ENCODE data around the gene TEX19.
A peak's percentile ranks its signal among the peaks of the same experiment; 100 is the strongest.

Gene TEX19, protein sequence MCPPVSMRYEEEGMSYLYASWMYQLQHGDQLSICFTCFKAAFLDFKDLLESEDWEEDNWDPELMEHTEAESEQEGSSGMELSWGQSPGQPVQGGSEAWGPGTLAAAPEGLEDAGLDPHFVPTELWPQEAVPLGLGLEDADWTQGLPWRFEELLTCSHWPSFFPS
- 0 to 0.14 reads per million in 2 donors for total RNA-seq

DNA sequence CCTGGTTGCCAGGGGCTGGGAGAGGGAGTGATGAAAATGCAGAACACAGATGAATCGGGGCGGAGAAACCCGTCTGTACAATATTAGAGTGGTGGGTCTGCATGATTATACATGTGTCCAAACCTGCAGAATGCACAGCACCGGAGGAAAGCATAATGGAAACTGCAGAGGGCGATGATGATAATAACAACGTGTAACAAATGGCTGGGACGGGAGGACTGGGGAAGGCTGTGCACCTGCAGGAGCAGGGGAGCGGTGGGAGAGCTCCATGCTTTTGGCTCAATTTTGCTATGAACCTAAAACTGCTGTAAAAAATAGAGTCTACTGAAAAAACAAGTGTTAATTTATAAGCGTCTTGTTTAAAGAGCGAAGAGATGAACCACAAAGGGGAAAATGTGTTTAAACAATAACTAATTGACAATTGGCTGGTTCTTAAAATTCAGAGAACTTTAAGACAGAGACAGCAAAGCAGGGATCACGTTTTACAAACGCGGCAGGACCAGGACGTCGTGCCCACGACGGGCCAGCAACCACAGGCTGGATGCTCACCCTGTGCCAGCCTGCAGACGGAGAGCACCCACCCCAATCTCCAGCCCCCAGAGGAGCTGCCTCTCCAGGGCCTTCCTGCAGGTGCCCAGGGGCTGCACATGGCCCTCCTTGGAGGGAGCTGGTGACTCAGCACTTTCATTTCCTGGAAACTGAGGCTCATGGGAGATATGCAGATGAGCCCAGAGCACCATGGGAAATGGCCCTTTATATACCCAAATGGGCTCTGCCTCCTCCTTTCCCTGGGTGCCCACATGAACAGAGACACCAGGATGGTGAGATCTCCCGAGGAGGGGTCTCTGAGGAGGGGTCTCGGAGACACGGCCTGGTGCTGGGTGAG is at the start of gene TEX19:
TSS of gene TEX19 (plus strand) at position 783 of the 886 bp plus-strand sequence. CDS start 2,904 bp downstream, outside the sequence.
- no peak for DNase-seq

- DNase-seq = no peak
These were observed 49.1 kb upstream of the TEX19 start for GRCh38 chr17:82309656-82310570.

GRCh38 chr17:82310877-82311276 is 48.2 kb upstream of the TEX19 start:
- no peak for DNase-seq

DNA sequence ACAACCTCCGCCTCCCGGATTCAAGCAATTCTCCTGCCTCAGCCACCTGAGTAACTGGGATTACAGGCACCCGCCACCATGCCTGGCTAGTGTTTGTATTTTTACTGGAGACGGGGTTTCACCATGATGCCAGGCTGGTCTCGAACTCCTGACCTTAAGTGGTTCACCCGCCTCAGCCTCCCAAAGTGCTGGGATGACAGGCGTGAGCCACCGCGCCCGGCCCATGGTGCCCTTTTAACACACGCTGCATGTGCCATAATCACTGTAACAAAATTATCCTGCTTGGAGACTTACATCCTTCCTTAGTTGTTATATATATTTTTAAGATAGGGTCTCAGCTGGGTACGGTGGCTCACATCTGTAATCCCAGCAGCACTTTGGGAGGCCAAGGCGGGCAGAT is 47.1 kb upstream of the TEX19 start:
- DNase-seq = no peak

- DNase-seq = no peak
These were observed 45.6 kb upstream of the TEX19 start for GRCh38 chr17:82313195-82314011.

DNA sequence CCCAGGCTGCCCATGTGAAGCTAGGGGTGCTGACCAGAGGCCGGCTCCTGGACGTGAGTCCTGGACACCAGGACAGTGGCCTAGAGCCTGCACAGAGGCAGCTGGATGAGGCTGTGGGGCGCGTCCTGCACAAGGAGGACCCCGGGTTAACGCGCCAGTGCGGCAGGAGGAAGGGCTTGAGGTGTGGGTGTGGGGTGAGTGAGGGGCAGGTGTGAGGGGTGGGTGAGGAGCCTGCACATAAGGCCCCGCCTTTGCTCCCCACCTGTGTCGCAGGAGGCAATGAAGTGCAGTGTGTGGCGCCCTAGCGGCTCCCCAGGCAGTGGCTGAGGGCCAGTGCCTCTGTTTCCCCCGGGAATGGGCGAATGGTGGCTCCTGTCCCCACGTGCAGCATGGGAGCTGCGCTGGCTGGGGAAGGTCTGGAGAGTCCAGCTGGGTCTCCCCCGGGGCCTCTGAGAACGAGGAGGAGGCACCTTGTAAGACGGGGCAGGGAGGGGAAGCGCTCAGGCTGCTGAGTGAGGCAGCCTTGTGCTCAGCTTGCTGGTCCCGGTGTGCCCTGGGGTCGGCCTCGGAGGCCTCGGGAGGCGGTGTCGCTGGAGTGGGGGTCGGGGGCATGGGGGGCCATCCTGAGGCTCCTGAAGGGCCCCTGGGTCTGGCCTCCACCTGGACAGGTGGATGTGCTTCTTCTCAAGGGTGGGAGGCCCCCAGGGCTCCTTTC is 44.9 kb upstream of the TEX19 start:
- DNase-seq = no peak

GRCh38 chr17:82314727-82315605 is 44.1 kb upstream of the TEX19 start:
- DNase-seq = no peak

- DNase-seq = peak; percentile 42
These were observed 43.2 kb upstream of the TEX19 start for GRCh38 chr17:82315703-82316358.

DNA sequence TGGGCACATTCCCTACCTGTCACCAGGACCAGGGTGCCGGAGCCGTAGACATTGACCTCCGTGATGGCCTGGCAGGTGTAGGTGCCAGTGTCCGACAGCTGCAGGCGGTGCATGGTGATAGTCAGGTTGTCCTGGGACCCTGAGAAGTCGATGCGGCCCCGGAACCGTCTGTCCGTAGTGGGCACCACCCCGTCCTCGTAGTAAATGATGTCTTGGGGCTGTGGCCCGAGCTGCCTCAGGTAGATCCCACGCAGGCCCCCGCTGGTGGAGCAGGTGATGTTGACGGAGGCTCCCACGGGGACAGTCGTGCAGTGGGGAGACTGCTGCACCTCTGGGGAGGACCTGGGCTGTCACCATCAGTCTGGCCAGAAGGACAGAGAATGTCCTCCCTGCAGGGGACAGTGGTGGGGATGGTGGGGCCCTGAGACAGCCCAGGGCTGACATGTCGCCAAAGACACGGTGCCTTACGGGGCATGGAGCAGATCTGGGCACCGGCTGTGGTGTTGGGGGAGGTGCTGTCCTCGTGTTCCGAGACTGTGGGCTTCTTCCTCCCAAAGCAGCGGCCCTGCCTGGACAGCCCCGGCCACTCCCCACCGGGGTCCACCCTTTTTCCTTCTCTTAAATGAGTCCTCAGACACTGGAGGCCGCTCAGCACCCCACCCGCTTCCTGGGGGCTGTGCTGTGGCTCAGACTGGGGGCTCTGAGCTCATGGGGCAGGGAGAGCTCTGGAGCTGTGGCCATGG is 42.2 kb upstream of the TEX19 start:
- DNase-seq = no peak

DNA sequence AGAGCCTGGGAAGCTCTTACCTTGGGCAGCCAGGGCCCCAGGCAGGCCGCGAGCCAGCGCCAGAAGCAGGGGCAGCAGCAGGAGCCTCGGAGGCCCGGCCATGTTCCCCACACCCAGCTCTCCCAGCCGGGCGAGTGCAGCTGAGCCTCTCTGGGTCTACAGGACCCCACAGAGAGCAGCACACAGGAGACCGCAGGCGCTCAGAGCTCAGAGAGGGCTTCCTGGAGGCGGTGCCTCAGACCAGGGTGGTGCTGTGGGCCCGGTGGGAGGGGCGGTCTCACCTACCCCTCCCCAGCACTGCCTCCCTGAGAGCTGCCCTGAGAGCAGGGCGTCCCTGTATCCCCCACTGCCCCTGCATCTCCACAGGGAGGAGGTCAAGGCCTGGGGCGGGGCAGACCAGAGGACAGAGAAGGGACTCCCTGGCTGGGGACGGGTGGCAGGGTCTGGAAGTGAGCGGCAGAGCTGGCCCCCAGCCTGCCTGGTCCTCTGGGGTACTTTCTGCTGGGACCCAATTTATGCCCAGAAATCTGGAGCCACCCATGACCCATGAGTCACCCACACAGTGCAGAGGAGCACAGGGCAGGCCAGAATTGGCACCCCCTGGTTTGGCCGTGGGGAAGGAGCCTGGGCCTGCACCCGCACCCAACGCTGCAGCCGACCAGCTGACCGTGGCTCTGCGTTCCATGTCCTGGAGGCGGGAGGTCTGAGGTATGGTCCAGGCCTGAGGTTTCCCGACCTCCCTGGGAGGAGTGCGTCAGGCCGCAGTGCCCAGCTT is 41.5 kb upstream of the TEX19 start, which contains the start of gene CD7:
TSS of gene CD7 (minus strand) at position 215 of the 775 bp plus-strand sequence. CDS start at position 102, 113 bp downstream.
- peak; percentile 49 for DNase-seq

DNA sequence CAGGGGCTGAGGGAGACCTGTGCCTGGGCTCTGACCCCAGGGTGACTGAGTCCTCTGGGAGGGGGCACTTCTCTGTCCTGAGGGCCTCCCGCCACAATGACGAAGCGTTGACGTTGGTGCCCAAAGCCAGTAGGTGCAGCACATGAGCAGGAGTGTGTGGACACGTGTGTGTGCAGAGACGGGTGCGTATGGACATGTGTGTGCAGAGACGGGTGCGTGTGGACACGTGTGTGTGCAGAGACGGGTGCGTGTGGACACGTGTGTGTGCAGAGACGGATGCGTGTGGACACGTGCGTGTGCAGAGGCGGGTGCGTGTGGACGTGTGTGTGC is 40.9 kb upstream of the TEX19 start:
- no peak for DNase-seq

- no peak for DNase-seq
These were observed 40.1 kb upstream of the TEX19 start for GRCh38 chr17:82318772-82319606.

- no peak for DNase-seq
These were observed 39.4 kb upstream of the TEX19 start for GRCh38 chr17:82319619-82320062.

DNA sequence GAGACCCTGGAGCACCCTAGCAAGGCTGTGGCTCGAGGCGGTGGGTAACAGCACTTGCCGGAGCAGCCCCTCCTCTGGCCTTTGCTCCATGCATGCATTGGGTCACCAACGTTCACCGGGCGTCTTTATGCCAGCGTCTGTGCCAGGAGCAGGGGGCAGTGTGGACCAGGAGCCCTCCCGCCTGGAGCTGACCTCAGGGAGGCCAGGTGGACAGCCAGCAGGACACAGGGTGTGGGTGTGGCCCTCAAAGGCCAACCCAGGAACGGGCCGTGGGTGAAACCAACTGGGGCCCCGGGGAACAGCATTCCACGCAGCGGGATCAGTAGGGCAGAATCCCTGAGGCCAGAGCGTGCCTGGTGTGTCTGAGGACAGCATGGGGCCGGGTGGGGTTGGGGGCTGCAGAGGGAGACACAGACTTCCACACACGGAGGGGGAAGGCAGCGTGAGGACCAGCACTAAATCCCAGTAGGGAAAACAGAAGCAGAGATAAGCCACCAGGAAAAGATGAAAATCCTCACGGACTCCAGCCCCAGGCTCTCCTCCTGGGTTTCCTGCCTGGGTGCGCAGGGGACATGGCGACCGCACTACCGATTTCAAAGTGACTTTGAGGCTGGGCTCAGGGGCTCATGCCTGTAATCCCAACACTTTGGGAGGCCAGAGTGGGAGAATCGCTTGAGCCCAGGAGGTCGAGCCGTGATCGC is 38.8 kb upstream of the TEX19 start:
- DNase-seq = no peak

GRCh38 chr17:82320956-82321927 is 37.8 kb upstream of the TEX19 start:
- peak; percentile 72 for DNase-seq
